Right lobe of liver (tissue), 6 donors: ENCODE measurements around the gene TMEM127. TPM values are rescaled to one million over a fixed set of nuclear protein-coding genes. Genes with fewer than 3 reads are reported as not detected.

Experiments used
- ATAC-seq, 4 donors: fragments of 200-7000 bp; cut with Tn5 transposase; one replicate each; pipeline ENCODE4 v1.9.1; 2020; ENCODE audit warnings: mild to moderate bottlenecking in 4 of 4, moderate library complexity in 4 of 4
- DNase-seq, 3 donors: peaks; one replicate each; pipeline ENCODE4 v3.0.0-alpha.2; 2020
- H3K27ac ChIP-seq, 3 donors: fragments of 200-600 bp; one replicate each; pipeline ENCODE4 v1.8.0; 2022
- H3K27me3 ChIP-seq, 2 donors: fragments of 200-600 bp; one replicate each; pipeline ENCODE4 v1.8.0; 2022
- H3K36me3 ChIP-seq, 4 donors: fragments of 200-600 bp; sonication (generic) in 1 of 4; one replicate each; pipeline versions ENCODE4 v1.5.1 to v1.8.0; 2017 to 2022; ENCODE audit warnings: control low read depth in 1 of 4
- H3K4me1 ChIP-seq, 4 donors: fragments of 200-600 bp; sonication (generic) in 1 of 4; one replicate each; pipeline versions ENCODE4 v1.5.1 to v1.8.0; 2017 to 2022; ENCODE audit warnings: control low read depth in 1 of 4
- H3K4me3 ChIP-seq, 3 donors: fragments of 200-600 bp; one replicate each; pipeline ENCODE4 v1.8.0; 2022
- H3K9me3 ChIP-seq, 4 donors: fragments of 200-600 bp; sonication (generic) in 1 of 4; one replicate each; pipeline versions ENCODE4 v1.5.1 to v1.8.0; 2017 to 2022; ENCODE audit warnings: control low read depth in 1 of 4
- POLR2A ChIP-seq: fragments of 450-650 bp; IDR thresholded peaks from one replicate; pipeline ENCODE4 v1.6.1; 2017; ENCODE audit warnings: antibody characterized with exemption, mild to moderate bottlenecking
- WGBS: methylation state at CpG from one replicate; pipeline ENCODE4 v1.1.6; 2018; ENCODE audit warnings: low coverage, low lambda C conversion rate; ENCODE audit not compliant: insufficient coverage; ENCODE audit errors: missing lambda C conversion rate; 5-methylcytosine and 5-hydroxymethylcytosine counted together
- intact Hi-C, 2 donors: fragments of 100-400 bp; cut with DNase I; formaldehyde crosslinking; loops; one replicate each; pipeline versions ENCODE4 v1.11.2 to v1.14.1; 2022
- total RNA-seq, 6 experiments: library from RNA; depleted of rRNA in 2 of 6; stranded (reverse); fragments of >200 nt in 2 of 6; fragmentation: NEBNext Ultra II Directional in 3 of 6; extraction: Animal tissue kit (Norgen Biotek cat#: 25700) in 3 of 6; gene quantifications; one replicate each; pipeline versions ENCODE4 v1.1.0 to v1.2.4, GENCODE V29; 2016 to 2023
- TF ChIP-seq, protein P1 (sequence below), 4 donors: fragments of 200-600 bp in 3 of 4; fragments of 450-650 bp in 1 of 4; IDR thresholded peaks; one replicate each; pipeline versions ENCODE4 v1.5.1 to v1.8.0; 2016 to 2022; ENCODE audit warnings: antibody characterized with exemption in 4 of 4, mild to moderate bottlenecking in 2 of 4
- donor health status: DM: no; HTN: yes; CAD: no.
- donor health status: DM: no; HTN: no; CAD: no.
- donor health status: DM: no; HTN: no; CAD: no.
- donor health status: DM: no; HTN: yes; CAD: no.
- donor health status: DM: no; HTN: yes; CAD: no.

TMEM127 gene
- total RNA-seq, 6 experiments from 2014 or later: 28.3 to 42.6 (median 32.8) TPM

DNA sequence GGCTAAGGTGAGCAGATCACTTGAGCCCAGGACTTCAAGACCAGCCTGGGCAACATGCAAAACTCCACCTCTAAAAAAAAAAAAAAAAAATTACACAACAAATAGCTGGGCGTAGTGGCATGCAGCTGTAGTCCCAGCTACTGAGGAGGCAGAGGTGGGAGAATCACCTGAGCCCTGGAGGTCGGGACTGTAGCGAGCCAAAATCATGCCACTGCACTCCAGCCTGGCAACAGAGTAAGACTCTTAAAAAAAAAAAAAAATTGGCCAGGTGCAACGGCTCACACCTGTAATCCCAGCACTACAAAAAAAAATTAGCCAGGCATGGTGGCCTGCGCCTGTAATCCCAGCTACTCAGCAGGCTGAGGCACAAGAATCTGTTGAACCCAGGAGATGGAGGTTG lies 64.5 kb downstream of the TMEM127 start:
- 34% methylated on average over 5 of the region's 5 CpGs for WGBS
- TF ChIP-seq POLR2A: no peak
- TF ChIP-seq, protein P1, sequence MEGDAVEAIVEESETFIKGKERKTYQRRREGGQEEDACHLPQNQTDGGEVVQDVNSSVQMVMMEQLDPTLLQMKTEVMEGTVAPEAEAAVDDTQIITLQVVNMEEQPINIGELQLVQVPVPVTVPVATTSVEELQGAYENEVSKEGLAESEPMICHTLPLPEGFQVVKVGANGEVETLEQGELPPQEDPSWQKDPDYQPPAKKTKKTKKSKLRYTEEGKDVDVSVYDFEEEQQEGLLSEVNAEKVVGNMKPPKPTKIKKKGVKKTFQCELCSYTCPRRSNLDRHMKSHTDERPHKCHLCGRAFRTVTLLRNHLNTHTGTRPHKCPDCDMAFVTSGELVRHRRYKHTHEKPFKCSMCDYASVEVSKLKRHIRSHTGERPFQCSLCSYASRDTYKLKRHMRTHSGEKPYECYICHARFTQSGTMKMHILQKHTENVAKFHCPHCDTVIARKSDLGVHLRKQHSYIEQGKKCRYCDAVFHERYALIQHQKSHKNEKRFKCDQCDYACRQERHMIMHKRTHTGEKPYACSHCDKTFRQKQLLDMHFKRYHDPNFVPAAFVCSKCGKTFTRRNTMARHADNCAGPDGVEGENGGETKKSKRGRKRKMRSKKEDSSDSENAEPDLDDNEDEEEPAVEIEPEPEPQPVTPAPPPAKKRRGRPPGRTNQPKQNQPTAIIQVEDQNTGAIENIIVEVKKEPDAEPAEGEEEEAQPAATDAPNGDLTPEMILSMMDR (IDR thresholded peaks at IDR 0.05): no peak
- ATAC-seq: peak in 3 of 4 donors; percentile 7 to 9 (median 9)
- H3K36me3 ChIP-seq: no peaks in the 10 kb centered on the region
- no peak overlapping the region for H3K27ac ChIP-seq
- no peaks in the 10 kb centered on the region for H3K9me3 ChIP-seq
- H3K4me3 ChIP-seq: no peak overlapping the region
- no peaks in the 10 kb centered on the region for H3K27me3 ChIP-seq
- no peak for DNase-seq
- intact Hi-C loops: no loop called here
- H3K4me1 ChIP-seq: peaks cover 0 to 80% (median 22%) of the 10 kb centered on the region in 4 donors

DNA sequence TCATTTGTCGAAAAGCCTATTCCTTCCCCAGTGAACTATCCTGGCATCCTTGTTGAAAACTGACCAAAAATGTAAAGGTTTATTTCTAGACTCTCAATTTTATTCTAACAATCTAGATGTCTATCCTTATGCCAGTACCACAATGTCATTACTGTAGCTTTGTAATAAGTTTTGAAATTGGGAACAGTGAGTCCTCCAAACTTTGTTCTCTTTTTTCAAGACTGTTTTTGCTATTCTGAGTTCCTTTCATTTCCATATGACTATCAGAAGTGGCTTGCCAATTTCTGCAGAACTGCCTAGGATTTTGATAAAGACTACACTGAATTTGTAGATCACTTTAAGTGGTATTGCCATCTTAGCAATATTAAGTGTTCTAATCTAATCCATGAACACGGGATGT lies 66.9 kb downstream of the TMEM127 start:
- H3K9me3 ChIP-seq: no peaks in the 10 kb centered on the region
- H3K27me3 ChIP-seq: no peaks in the 10 kb centered on the region
- H3K27ac ChIP-seq: no peak overlapping the region
- WGBS: 86% methylated on average over 2 of the region's 2 CpGs
- H3K4me3 ChIP-seq: no peak overlapping the region
- peaks cover 0 to 70% (median 14%) of the 10 kb centered on the region in 4 donors for H3K4me1 ChIP-seq
- DNase-seq: no peak
- H3K36me3 ChIP-seq: peaks cover 0 to 14% (median 9%) of the 10 kb centered on the region in 4 donors
- TF ChIP-seq, protein P1 (IDR thresholded peaks at IDR 0.05): no peak
- TF ChIP-seq POLR2A: no peak
- ATAC-seq: no peak
- intact Hi-C loops: no loop called here

Other genes starting within 250 kb of the TMEM127 start
- gene GPAT2, start 231.1 kb downstream of the TMEM127 start, total RNA-seq: 1 to 10 TPM in 2 of 6 experiments, under 1 TPM in 2, not detected in 2; 0.39 to 2.0 (median 0.90) TPM
- gene ADRA2B, start 149.4 kb downstream of the TMEM127 start, total RNA-seq: 1 to 10 TPM; 1.7 to 8.1 (median 3.2) TPM
- not detected for gene ASTL, start 127.5 kb downstream of the TMEM127 start, total RNA-seq
- 1 to 10 TPM in 5 of 6 experiments, under 1 TPM in 1; 0.44 to 2.5 (median 1.2) TPM for gene DUSP2, start 120.6 kb downstream of the TMEM127 start, total RNA-seq
- gene STARD7, start 57.2 kb downstream of the TMEM127 start, total RNA-seq: 10 to 100 TPM; 52.8 to 83.9 (median 65.4) TPM
- 10 to 100 TPM; 39.8 to 80.3 (median 45.0) TPM for gene CIAO1, start 228 bp upstream of the TMEM127 start, total RNA-seq
- 10 to 100 TPM; 43.6 to 52.5 (median 46.8) TPM for gene SNRNP200, start 39.5 kb upstream of the TMEM127 start, total RNA-seq
- 1 to 10 TPM in 1 of 6 experiments, under 1 TPM in 5; 0.15 to 1.2 (median 0.24) TPM for gene ITPRIPL1, start 59.3 kb upstream of the TMEM127 start, total RNA-seq
- gene NCAPH, start 69.8 kb upstream of the TMEM127 start, total RNA-seq: 1 to 10 TPM in 2 of 6 experiments, under 1 TPM in 4; 0.24 to 1.6 (median 0.72) TPM
- gene NEURL3, start 239.4 kb upstream of the TMEM127 start, total RNA-seq: 1 to 10 TPM in 3 of 6 experiments, under 1 TPM in 3; 0.23 to 3.0 (median 1.4) TPM